RWPE1 (cell line): ENCODE data around the gene PRKCH.

Experiments used
- CTCF ChIA-PET: fragments of 350-600 bp; sonication (Branson Sonifier 250); formaldehyde crosslinking; extraction: SDS; loops from one replicate; lab custom pipeline; 2021; lab: Yijun Ruan, JAX
- POLR2A ChIA-PET: fragments of 400-600 bp; formaldehyde crosslinking; extraction: SDS; loops from one replicate; lab custom pipeline; 2020; ENCODE audit warnings: antibody characterized with exemption; ENCODE audit not compliant: low non-redundant PET; lab: Yijun Ruan, JAX
- DNase-seq: peaks from one replicate; pipeline ENCODE4 v3.0.0; 2012; ENCODE audit warnings: low spot score
- H3K27ac ChIP-seq: fragments of 450-650 bp; 2 replicates; pipeline ENCODE4 v1.5.1; 2017
- TF ChIP-seq, protein P1 (sequence below): fragments of 450-650 bp; conservative IDR thresholded peaks from 2 replicates; pipeline ENCODE4 v1.5.1; 2017; ENCODE audit warnings: low read depth, mild to moderate bottlenecking

PRKCH gene

GRCh38 chr14:61360796-61361525, 39.6 kb downstream of the PRKCH start:
- CTCF ChIA-PET = no interaction called here
- no peak overlapping the region for H3K27ac ChIP-seq
- TF ChIP-seq, protein P1, sequence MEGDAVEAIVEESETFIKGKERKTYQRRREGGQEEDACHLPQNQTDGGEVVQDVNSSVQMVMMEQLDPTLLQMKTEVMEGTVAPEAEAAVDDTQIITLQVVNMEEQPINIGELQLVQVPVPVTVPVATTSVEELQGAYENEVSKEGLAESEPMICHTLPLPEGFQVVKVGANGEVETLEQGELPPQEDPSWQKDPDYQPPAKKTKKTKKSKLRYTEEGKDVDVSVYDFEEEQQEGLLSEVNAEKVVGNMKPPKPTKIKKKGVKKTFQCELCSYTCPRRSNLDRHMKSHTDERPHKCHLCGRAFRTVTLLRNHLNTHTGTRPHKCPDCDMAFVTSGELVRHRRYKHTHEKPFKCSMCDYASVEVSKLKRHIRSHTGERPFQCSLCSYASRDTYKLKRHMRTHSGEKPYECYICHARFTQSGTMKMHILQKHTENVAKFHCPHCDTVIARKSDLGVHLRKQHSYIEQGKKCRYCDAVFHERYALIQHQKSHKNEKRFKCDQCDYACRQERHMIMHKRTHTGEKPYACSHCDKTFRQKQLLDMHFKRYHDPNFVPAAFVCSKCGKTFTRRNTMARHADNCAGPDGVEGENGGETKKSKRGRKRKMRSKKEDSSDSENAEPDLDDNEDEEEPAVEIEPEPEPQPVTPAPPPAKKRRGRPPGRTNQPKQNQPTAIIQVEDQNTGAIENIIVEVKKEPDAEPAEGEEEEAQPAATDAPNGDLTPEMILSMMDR = no peak

GRCh38 chr14:61362072-61362750, 40.8 kb downstream of the PRKCH start:
- DNase-seq = no peak
- POLR2A ChIA-PET = no interaction called here

More at GRCh38 chr14:61360796-61361525, 39.6 kb downstream of the PRKCH start:
- POLR2A ChIA-PET = no interaction called here
- no peak for DNase-seq

GRCh38 chr14:61364243-61364642, 42.9 kb downstream of the PRKCH start:
- ChIA-PET POLR2A (no interaction called here), CTCF (no interaction called here)
- TF ChIP-seq, protein P1 = no peak

More at GRCh38 chr14:61362072-61362750, 40.8 kb downstream of the PRKCH start:
- CTCF ChIA-PET = interaction anchor here (0.6 kb wide), 1 partner anchor 217 kb away, joined by 3 read pairs; no protein-coding TSS in a partner anchor
- TF ChIP-seq, protein P1 = no peak
- no peak overlapping the region for H3K27ac ChIP-seq

DNA sequence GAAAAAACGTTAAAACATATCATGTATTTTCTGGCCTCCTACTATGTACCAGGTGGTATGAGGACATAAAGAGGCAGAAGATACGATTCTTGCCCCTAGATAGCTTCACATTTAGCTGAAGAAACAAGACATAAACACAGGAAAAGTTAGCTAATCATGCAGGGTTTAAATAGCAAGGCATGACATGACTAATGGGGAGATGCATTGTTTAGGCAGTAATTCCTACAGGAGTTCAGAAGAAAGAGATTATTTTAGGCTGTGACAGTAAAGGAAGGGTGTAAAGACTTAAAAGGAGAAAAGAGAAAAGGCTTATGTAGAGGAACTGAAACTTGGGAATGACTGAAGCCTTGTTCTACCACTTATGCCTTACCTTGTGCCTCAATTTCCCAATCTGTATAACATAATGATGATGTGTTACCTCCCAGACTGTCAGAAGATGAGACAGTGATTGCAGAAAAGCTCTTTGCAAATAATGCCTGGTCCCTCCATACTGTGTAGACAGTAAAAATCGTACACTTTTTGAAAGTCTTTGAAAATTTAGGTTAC, 44.4 kb downstream of the PRKCH start:
- no peak overlapping the region for H3K27ac ChIP-seq
- DNase-seq = no peak
- TF ChIP-seq, protein P1 = no peak
- CTCF ChIA-PET = no interaction called here
- POLR2A ChIA-PET = interaction anchor here (1.0 kb wide), 1 partner anchor 44 kb away, joined by 3 read pairs; the partner anchor contains the start of gene PRKCH

More at GRCh38 chr14:61364243-61364642, 42.9 kb downstream of the PRKCH start:
- no peak for DNase-seq
- H3K27ac ChIP-seq = no peak overlapping the region

DNA sequence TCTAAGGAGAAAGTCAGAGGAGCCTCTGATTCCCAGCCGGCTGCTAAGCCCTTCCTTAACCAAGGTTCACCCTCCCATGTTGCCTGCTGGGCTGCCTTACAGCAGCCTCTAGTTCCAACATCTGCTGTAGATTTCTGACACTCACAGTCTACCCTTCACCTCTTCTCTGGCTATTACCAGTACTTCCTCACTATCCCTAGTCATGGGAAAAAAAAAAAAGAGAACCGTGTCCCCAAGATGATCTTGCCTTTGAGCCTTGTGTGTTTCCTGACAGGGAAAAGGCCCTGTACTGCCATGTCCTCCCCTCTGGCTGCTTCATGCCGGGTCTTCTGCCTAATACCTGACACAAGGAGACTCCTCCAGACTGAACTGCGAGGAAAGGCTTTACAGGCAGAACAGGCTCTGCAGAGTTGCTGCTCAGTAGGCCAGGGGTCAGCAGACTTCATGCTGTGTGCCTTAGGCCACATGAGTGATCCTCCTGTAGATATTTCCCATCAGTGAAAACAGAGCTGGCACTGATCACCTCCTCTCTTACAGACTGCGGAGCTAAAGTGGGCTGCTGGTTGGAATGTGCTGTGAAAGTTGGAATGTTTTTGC, 46.8 kb downstream of the PRKCH start:
- TF ChIP-seq, protein P1 = no peak
- ChIA-PET CTCF (interaction anchor here (0.6 kb wide), 2 partner anchors 23 to 111 kb away, joined by 3 to 4 read pairs; no protein-coding TSS in a partner anchor), POLR2A (no interaction called here)
- no peak for DNase-seq
- no peak overlapping the region for H3K27ac ChIP-seq
